B cell (primary cell): ENCODE results near the gene ARL4A.

Experiments
- EZH2 ChIP-seq: IDR thresholded peaks from 2 replicates; pipeline ENCODE4 v1.6.1; 2012; ENCODE audit warnings: borderline replicate concordance, low read depth, mild to moderate bottlenecking, moderate library complexity, low read length; ENCODE audit not compliant: insufficient read depth, poor library complexity, severe bottlenecking
- TF ChIP-seq, protein P1 (sequence below): fragments of 200-600 bp; IDR thresholded peaks from one replicate; pipeline ENCODE4 v1.8.0; 2022; ENCODE audit warnings: antibody characterized with exemption, mild to moderate bottlenecking

GRCh38 chr7:12722636-12723605, 35.5 kb downstream of the ARL4A start:
- TF ChIP-seq, protein P1, sequence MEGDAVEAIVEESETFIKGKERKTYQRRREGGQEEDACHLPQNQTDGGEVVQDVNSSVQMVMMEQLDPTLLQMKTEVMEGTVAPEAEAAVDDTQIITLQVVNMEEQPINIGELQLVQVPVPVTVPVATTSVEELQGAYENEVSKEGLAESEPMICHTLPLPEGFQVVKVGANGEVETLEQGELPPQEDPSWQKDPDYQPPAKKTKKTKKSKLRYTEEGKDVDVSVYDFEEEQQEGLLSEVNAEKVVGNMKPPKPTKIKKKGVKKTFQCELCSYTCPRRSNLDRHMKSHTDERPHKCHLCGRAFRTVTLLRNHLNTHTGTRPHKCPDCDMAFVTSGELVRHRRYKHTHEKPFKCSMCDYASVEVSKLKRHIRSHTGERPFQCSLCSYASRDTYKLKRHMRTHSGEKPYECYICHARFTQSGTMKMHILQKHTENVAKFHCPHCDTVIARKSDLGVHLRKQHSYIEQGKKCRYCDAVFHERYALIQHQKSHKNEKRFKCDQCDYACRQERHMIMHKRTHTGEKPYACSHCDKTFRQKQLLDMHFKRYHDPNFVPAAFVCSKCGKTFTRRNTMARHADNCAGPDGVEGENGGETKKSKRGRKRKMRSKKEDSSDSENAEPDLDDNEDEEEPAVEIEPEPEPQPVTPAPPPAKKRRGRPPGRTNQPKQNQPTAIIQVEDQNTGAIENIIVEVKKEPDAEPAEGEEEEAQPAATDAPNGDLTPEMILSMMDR, result no peak
- no peak for TF ChIP-seq EZH2
